Loucy (cell line): ENCODE results near the gene CCBE1.

Source experiments
- H2AFZ ChIP-seq: fragments of 200-600 bp; sonication (generic); 2 replicates; pipeline ENCODE4 v1.6.0; 2016; ENCODE audit warnings: antibody characterized with exemption, mild to moderate bottlenecking, low read length, moderate library complexity
- H3F3A ChIP-seq: fragments of 200-600 bp; 2 replicates; pipeline ENCODE4 v1.6.0; 2016; ENCODE audit warnings: antibody characterized with exemption, low read depth, mild to moderate bottlenecking
- H3K27me3 ChIP-seq: fragments of 200-600 bp; sonication (generic); 2 replicates; pipeline ENCODE4 v1.6.1; 2014; ENCODE audit warnings: low read length, mild to moderate bottlenecking; ENCODE audit not compliant: insufficient read depth, poor library complexity, severe bottlenecking
- H3K36me3 ChIP-seq: fragments of 200-600 bp; sonication (generic); 2 replicates; pipeline ENCODE4 v1.6.1; 2016; ENCODE audit warnings: low read length; ENCODE audit not compliant: insufficient read depth
- H3K4me1 ChIP-seq: fragments of 200-600 bp; sonication (generic); 2 replicates; pipeline ENCODE4 v1.5.1; 2014; ENCODE audit warnings: low read length, mild to moderate bottlenecking; ENCODE audit not compliant: insufficient read depth, poor library complexity, severe bottlenecking
- H3K4me2 ChIP-seq: fragments of 200-600 bp; sonication (generic); 2 replicates; pipeline ENCODE4 v1.6.0; 2014; ENCODE audit warnings: antibody characterized with exemption, low read length, low read depth, mild to moderate bottlenecking; ENCODE audit not compliant: poor library complexity, severe bottlenecking
- H3K4me3 ChIP-seq: fragments of 200-600 bp; sonication (generic); 2 replicates; pipeline ENCODE4 v1.5.1; 2014; ENCODE audit warnings: low read length, mild to moderate bottlenecking, mixed read lengths; ENCODE audit not compliant: poor library complexity, severe bottlenecking
- H3K79me2 ChIP-seq: fragments of 200-600 bp; sonication (generic); 2 replicates; pipeline ENCODE4 v1.6.1; 2014; ENCODE audit warnings: low read length; ENCODE audit not compliant: insufficient read depth
- H3K9ac ChIP-seq: fragments of 200-600 bp; sonication (generic); 2 replicates; pipeline ENCODE4 v1.6.0; 2014; ENCODE audit warnings: mild to moderate bottlenecking, low read depth, low read length, moderate library complexity; ENCODE audit not compliant: poor library complexity, severe bottlenecking
- H3K9me2 ChIP-seq: fragments of 200-600 bp; sonication (generic); replicated peaks from 2 replicates; pipeline ENCODE4 v1.6.1; 2016; ENCODE audit warnings: low read depth, low read length, mixed read lengths
- H3K9me3 ChIP-seq: fragments of 200-600 bp; sonication (generic); 2 replicates; pipeline ENCODE4 v1.6.1; 2014; ENCODE audit warnings: mild to moderate bottlenecking, antibody characterized with exemption, low read length, low read depth; ENCODE audit not compliant: insufficient read depth
- H4K20me1 ChIP-seq: fragments of 200-600 bp; sonication (generic); 2 replicates; pipeline ENCODE4 v1.6.0; 2014; ENCODE audit warnings: antibody characterized with exemption, low read length, mild to moderate bottlenecking; ENCODE audit not compliant: insufficient read depth, poor library complexity, severe bottlenecking
- CTCF ChIP-seq: fragments of 200-600 bp; sonication (generic); conservative IDR thresholded peaks from 2 replicates; pipeline ENCODE4 v1.5.1; 2014; ENCODE audit warnings: mild to moderate bottlenecking, antibody characterized with exemption, low read length
- EZH2phosphoT487 ChIP-seq: fragments of 200-600 bp; IDR thresholded peaks from 2 replicates; pipeline ENCODE4 v1.6.1; 2018; ENCODE audit warnings: antibody characterized with exemption, mild to moderate bottlenecking, moderate library complexity, borderline replicate concordance

CCBE1 gene

GRCh38 chr18:59639821-59640220 is 57.4 kb downstream of the CCBE1 start:
- H3K4me1 ChIP-seq: no peaks in the 10 kb centered on the region
- no peaks in the 10 kb centered on the region for H3K79me2 ChIP-seq
- no peak overlapping the region for H3K4me2 ChIP-seq
- no peak overlapping the region for H2AFZ ChIP-seq
- H3K27me3 ChIP-seq: no peaks in the 10 kb centered on the region
- H3K9ac ChIP-seq: no peak overlapping the region
- no peak overlapping the region for H3K4me3 ChIP-seq
- TF ChIP-seq EZH2phosphoT487 (no peak), CTCF (no peak)
- no peaks in the 10 kb centered on the region for H3K9me2 ChIP-seq
- no peaks in the 10 kb centered on the region for H3K9me3 ChIP-seq
- H3K36me3 ChIP-seq: no peaks in the 10 kb centered on the region
- H3F3A ChIP-seq: no peaks in the 10 kb centered on the region
- H4K20me1 ChIP-seq: no peaks in the 10 kb centered on the region

- Histone ChIP-seq H3K9ac (no peak overlapping the region), H3K79me2 (no peaks in the 10 kb centered on the region), H3K9me2 (no peaks in the 10 kb centered on the region), H2AFZ (no peak overlapping the region), H3F3A (no peaks in the 10 kb centered on the region), H3K4me1 (no peaks in the 10 kb centered on the region), H4K20me1 (no peaks in the 10 kb centered on the region), H3K9me3 (no peaks in the 10 kb centered on the region), H3K4me2 (no peak overlapping the region), H3K36me3 (no peaks in the 10 kb centered on the region), H3K4me3 (no peak overlapping the region), H3K27me3 (no peaks in the 10 kb centered on the region)
- TF ChIP-seq CTCF (no peak), EZH2phosphoT487 (no peak)
These were observed 58.1 kb downstream of the CCBE1 start for GRCh38 chr18:59639136-59639535.

GRCh38 chr18:59633961-59634485 is 63.2 kb downstream of the CCBE1 start:
- no peak overlapping the region for H3K4me3 ChIP-seq
- H3K9me2 ChIP-seq: no peaks in the 10 kb centered on the region
- no peaks in the 10 kb centered on the region for H3K36me3 ChIP-seq
- no peak overlapping the region for H3K9ac ChIP-seq
- no peaks in the 10 kb centered on the region for H4K20me1 ChIP-seq
- no peak overlapping the region for H2AFZ ChIP-seq
- H3K4me1 ChIP-seq: no peaks in the 10 kb centered on the region
- no peak overlapping the region for H3K4me2 ChIP-seq
- no peak for TF ChIP-seq CTCF
- TF ChIP-seq EZH2phosphoT487: no peak
- H3K79me2 ChIP-seq: no peaks in the 10 kb centered on the region
- no peaks in the 10 kb centered on the region for H3K27me3 ChIP-seq
- no peaks in the 10 kb centered on the region for H3F3A ChIP-seq
- H3K9me3 ChIP-seq: no peaks in the 10 kb centered on the region
